ENCODE data around the gene ORC6. TPM values are rescaled to one million over a fixed set of nuclear protein-coding genes. Genes with fewer than 3 reads are reported as not detected.

Gene ORC6
- polyA plus RNA-seq, 4 donors, result 15.0 to 33.7 (median 20.1) TPM

DNA sequence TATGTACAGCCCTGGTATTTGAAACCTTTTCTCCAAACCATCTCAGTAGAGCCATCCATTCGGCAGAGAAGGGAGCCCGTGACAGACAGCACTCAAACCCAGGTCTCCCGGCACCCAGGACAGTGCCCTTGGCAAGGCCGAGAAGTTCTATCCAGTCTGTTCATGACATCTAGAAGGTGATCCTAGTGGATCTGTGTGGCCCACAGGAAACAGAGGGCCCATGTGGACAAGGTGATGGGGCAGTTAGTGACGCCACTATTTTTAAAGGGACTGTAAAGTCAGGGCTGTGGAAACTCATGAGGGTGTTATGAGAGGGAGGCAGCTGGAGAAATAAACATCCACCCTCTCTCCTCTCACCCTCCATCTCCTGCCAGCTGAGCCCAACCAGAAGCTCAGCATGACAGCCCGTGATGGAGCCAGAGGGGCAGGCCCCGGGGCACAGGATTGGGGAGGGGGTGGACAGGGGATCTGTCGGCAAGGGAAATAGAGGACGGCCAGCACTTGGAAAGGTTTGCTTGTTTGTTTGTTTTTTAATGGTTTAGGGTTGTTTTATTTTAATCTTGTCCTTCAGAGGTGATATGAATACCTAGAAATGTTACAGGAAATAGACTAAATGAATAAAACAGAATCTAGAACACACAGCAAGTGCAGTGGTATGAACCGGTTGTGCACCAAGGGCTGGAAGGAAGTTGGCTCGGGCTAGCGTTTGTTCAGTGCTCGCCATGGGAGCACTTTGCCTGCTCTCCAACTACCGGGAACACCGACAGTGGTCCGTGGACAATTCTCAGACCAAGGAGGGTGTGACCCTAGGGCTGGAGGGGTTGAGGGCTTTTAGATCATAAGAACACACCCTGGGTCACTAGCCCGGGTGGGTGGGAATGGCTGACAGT is 41.6 kb downstream of the ORC6 start:
- DNase-seq (ENCODE audit: low read depth in 4 of 4, low spot score in 3 of 4), result no peak

DNA sequence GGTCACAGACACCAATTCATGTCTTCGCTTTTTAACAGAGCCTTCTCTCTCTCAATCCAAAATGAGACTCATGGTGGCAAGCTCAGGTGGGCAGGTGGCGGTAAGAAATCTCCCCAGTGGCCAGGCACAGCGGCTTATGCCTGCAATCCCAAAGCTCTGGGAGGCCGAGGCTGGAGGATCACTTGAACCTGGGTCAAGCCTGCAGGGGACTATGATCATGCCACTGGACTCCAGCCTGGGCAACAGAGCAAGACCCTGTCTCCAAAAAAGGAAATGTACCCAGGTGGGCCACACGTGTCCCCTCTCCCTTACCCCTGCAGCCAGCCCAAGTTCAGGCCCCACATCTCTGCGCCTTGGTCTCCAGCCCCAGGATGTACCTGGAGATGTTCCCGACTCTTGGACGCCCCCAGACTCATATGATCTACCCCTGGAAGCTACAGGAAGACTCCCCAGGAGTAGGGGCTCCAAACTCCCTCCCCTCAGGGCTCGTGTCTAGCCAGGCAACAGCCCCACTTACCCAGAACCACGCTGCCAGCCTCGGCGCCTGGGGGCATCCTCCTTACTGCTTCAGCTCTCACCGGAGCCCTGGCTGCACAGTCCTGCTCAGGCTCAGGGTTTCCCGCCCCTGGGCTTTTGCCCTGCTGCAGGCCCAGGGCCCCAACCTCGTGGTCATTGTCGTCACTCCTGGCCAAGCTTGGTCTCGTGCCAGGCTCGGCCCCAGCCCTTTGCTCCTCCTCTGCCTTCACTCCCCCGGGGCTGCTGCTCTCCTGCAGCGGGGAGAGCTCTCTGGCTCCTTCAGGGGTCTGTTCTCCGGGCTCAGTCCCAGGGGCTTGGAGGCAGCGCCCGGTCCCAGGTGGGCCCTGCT is 42.5 kb downstream of the ORC6 start:
- peak in 1 of 4 donors; percentile 12 for DNase-seq (ENCODE audit: low read depth in 4 of 4, low spot score in 3 of 4)

- no peak for DNase-seq (ENCODE audit: low read depth in 4 of 4, low spot score in 3 of 4)
Observed at GRCh38 chr16:46732561-46732960, 43.1 kb downstream of the ORC6 start.

GRCh38 chr16:46733319-46733830 is 43.9 kb downstream of the ORC6 start:
- DNase-seq (ENCODE audit: low read depth in 4 of 4, low spot score in 3 of 4), result no peak

GRCh38 chr16:46736695-46737094 is 47.2 kb downstream of the ORC6 start:
- no peak for DNase-seq (ENCODE audit: low read depth in 4 of 4, low spot score in 3 of 4)

- DNase-seq (ENCODE audit: low read depth in 4 of 4, low spot score in 3 of 4), result no peak
Observed at GRCh38 chr16:46737621-46738214, 48.3 kb downstream of the ORC6 start.

DNA sequence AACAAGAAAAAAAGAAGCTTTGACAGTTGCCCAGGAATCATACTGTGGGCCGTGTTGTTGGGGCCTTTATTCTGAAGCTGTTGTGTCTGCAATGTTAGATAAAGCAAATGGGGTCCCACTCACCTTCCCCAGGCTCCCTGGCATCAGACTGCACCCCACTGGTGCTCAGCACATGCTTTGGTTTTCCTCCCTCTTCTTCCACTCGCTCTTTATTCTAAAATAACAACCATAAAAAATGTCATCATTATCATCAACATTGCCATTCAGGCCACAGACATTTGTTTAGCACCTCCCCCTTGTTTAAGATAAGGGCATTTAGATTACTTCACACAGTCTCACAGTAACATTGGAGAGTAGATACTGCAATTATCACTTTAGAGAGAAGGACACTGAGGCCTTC is 50.5 kb downstream of the ORC6 start:
- no peak for DNase-seq (ENCODE audit: low read depth in 4 of 4, low spot score in 3 of 4)

DNA sequence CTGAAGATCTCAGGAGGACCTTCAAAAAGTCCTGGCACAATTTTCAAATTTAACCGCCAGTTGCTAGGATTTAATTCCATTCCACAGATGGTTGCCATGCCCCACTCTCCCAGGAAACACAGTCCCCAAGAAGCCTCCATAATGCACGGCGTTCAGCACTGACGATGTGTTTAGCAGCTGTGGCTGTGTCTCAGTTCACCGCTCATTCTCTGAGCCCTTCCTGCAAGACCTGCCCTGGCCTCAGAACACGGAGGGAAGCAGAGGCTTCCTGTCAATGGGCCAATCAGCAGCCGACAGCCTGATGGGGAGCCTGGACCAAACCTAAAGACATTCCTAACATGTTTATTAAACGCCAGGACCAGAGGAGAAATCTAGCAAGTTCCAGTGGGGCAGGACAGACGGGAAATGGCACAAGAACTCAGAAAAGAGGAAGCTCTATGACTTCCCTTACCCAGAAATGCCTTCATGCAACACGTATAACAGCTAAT is 53.8 kb downstream of the ORC6 start:
- DNase-seq (ENCODE audit: low read depth in 4 of 4, low spot score in 3 of 4), result no peak

DNA sequence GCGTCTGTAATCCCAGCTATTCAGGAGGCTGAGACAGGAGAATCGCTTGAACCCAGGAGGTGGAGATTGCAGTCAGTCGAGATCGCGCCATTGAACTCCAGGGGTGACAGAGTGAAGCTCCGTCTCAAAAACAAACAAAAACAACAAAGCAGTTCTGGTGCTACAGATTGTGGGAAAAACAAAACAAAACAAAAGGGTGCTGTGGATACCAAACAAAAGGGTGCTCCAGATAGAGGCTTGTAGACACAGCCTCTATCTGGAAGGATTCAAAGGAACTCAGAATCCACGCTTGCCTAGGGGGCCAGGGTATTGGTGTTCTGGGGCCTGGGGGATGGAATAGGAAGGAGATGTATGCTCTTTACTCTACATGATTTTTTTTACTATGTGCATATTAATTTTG is 56.2 kb downstream of the ORC6 start:
- no peak for DNase-seq (ENCODE audit: low read depth in 4 of 4, low spot score in 3 of 4)

GRCh38 chr16:46746821-46747776 is 57.6 kb downstream of the ORC6 start:
- DNase-seq (ENCODE audit: low read depth in 4 of 4, low spot score in 3 of 4), result no peak

Other genes starting within 250 kb of the ORC6 start
- gene SHCBP1, start 68.3 kb upstream of the ORC6 start, polyA plus RNA-seq (ENCODE audit: insufficient read length in 4 of 4), result 10 to 100 TPM in 1 of 4 donors, 1 to 10 TPM in 3; 8.3 to 11.5 (median 9.2) TPM
- gene VPS35, start 481 bp upstream of the ORC6 start, polyA plus RNA-seq (ENCODE audit: insufficient read length in 4 of 4), result 100 to 1,000 TPM; 102 to 163 (median 146) TPM
- 1 to 10 TPM in 2 of 4 donors, under 1 TPM in 2; 0.14 to 1.3 (median 1.0) TPM for gene MYLK3, start 58.7 kb downstream of the ORC6 start, polyA plus RNA-seq (ENCODE audit: insufficient read length in 4 of 4)
- 10 to 100 TPM; 20.3 to 36.7 (median 29.6) TPM for gene C16orf87, start 141.5 kb downstream of the ORC6 start, polyA plus RNA-seq (ENCODE audit: insufficient read length in 4 of 4)
- 10 to 100 TPM; 11.9 to 36.3 (median 23.6) TPM for gene GPT2, start 194.7 kb downstream of the ORC6 start, polyA plus RNA-seq (ENCODE audit: insufficient read length in 4 of 4)